T-helper 22 cell (primary cell): ENCODE data around the gene LTBP1.
A peak's percentile ranks its signal among the peaks of the same experiment; 100 is the strongest.
"Not testable (repeated sequence)": the region's sequence is repeated elsewhere in the genome, so short reads cannot be mapped to it uniquely, and the experiment has no call there.

Experiments
- DNase-seq: peaks from one replicate; pipeline ENCODE4 v3.0.0-alpha.2; 2020; ENCODE audit warnings: low read depth

Gene LTBP1, protein sequence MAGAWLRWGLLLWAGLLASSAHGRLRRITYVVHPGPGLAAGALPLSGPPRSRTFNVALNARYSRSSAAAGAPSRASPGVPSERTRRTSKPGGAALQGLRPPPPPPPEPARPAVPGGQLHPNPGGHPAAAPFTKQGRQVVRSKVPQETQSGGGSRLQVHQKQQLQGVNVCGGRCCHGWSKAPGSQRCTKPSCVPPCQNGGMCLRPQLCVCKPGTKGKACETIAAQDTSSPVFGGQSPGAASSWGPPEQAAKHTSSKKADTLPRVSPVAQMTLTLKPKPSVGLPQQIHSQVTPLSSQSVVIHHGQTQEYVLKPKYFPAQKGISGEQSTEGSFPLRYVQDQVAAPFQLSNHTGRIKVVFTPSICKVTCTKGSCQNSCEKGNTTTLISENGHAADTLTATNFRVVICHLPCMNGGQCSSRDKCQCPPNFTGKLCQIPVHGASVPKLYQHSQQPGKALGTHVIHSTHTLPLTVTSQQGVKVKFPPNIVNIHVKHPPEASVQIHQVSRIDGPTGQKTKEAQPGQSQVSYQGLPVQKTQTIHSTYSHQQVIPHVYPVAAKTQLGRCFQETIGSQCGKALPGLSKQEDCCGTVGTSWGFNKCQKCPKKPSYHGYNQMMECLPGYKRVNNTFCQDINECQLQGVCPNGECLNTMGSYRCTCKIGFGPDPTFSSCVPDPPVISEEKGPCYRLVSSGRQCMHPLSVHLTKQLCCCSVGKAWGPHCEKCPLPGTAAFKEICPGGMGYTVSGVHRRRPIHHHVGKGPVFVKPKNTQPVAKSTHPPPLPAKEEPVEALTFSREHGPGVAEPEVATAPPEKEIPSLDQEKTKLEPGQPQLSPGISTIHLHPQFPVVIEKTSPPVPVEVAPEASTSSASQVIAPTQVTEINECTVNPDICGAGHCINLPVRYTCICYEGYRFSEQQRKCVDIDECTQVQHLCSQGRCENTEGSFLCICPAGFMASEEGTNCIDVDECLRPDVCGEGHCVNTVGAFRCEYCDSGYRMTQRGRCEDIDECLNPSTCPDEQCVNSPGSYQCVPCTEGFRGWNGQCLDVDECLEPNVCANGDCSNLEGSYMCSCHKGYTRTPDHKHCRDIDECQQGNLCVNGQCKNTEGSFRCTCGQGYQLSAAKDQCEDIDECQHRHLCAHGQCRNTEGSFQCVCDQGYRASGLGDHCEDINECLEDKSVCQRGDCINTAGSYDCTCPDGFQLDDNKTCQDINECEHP (N-terminal part only)

DNA sequence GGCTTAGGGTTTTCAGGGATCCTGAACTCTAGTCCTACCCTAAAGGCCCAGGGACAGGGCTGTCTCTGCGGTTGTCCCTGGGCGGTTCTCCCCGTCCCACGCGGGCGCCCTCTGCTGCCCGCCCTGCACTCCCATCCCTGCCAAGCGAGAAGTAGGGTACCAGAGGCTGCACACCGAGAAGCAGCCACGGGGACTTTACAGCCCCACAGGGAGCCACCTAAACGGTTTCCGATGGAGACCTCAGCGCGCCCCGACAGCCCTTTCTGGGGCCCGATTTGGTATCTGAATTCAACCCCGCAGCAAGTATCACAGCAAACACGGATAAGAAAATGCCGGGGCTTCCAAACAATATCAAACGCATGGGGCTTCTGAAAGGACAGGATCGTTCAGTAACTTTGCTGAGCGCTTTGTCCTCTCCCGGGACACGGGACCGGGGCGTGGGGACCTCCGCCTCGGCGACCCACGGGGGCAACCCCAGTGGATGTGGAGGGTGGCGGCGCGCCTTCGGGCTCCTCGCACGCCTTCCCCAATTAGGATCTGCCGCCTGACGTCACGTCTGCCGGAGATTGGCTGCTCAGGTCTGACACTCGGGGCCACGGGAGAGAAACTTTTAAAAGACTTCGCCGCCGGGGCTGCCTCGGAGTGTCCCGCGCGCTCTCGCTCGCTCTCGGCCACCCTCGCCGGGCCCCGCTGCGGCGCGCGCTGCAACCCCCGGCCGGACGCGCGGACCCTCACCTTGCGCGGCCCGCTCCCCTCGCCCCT, at the start of gene LTBP1:
TSS of gene LTBP1 (plus strand) at position 640 of the 762 bp plus-strand sequence. CDS start 372 bp downstream, outside the sequence.
- DNase-seq = peak; percentile 36

DNA sequence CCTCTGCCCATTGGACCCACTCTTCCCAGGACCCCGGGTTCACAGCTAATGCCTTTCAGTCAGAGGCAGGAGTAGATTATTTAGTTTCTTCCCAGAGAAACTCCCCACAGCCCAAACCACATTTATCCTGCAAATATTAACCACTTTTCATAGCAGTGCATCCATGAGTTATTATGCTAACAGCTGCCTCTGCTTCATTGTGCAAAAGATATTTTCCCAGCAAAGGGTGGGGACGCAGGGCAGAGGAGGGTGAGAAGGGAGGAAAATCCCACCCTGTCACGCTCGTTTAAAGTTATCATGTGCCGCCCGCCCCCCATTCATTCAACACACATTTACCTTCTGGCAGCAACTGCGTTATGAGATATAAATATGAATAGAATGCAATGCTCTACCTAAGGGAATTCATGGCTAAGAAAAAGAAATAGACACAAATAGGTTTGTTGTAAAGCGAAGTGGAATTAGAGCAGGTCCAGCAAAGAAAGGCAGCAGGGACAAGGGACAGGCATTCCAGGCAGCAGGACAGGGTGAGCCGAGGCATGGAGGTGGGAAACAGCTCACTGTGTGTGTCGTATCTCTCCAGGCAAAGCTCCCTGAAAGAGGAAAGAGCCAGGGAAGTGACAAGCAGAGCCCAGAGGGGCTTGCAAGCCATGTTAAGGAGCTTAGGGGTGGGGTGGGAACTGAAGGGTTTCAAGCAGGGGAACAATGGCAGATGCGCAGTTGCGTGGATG, 46.3 kb upstream of the LTBP1 start:
- no peak for DNase-seq

- DNase-seq = no peak
Observed at GRCh38 chr2:32901313-32901712, 45.4 kb upstream of the LTBP1 start.

DNA sequence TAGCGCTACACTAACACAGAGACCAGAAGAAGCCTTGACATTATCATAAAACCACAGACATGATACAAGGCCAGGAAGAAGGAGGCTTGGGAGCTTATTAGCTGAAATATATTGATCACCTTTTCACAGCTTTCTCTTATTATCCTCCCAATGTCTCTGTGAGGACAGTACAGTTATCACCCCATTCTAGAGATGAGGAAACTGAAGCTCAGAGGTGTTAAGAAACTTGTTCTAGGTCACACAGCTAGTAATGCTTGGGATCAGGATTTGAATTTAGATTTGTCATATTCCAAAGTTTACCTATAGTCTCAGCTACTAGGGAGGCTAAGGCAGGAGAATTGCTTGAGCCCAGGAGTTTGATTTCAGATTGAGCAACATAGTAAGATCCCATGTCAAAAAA, 44.6 kb upstream of the LTBP1 start:
- no peak for DNase-seq

- DNase-seq = no peak
Observed at GRCh38 chr2:32902986-32903385, 43.8 kb upstream of the LTBP1 start.

GRCh38 chr2:32904074-32904473, 42.7 kb upstream of the LTBP1 start:
- no peak for DNase-seq

DNA sequence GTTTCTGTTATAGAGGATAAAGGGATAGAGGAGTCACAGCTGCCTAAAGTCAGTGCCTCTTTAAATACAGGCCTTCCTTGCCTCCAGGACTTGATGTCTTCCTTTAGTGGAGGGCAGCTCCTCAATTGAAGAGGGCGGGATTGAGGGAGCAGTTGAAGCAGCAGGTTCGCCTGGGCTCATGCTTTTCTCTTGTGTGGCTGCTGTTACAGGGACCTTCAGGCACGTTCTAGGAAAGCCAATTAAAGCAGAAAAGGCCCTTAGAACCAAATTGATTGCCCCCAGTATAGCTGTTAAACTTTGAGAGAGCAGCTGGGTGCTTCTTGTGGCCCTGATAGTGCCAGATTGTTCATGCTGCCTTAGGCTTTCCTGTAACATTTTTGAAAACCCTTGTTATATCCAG, 42.0 kb upstream of the LTBP1 start:
- no peak for DNase-seq

DNA sequence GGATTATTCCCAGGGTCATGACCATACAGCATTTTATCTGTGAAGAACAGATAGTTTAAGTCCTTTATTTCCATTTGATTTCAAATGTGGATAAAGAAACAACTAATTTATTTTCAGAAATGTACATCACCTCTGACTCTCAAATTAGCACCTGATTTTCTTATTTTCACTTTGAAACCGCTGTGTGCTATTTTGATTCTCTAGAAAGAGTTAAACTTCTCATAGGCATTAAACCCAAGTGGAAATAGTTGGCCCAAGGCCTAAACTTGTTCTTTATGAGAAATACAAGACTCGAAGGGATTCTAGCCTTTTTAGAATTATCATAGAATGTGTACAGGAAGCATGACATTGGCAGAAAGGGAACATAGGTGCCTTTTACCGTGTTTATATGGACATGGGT, 41.5 kb upstream of the LTBP1 start:
- DNase-seq = no peak

GRCh38 chr2:32910883-32911598, 35.7 kb upstream of the LTBP1 start:
- no peak for DNase-seq

DNA sequence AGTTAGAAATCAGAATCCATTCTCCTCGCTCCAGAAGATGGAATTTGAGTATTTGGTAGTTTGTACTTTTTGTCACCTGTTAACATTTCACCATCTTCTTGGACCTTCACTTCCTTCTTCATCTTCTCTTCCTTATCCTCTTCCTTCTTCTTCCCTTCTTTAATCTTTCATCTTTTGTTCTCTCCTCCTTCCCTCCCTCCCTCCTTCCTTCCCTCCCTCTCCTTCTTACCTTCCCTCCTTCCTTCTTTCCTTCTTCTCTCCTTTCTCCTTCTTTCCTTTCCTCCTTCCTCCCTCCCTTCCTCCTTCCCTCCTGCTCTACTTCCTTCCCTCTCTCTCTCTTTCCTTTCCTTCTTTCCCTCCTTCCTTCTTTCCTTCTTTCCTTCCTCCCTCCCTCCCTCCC, 31.1 kb upstream of the LTBP1 start:
- no peak for DNase-seq

- no peak for DNase-seq
Observed at GRCh38 chr2:32918774-32919173, 28.0 kb upstream of the LTBP1 start.

GRCh38 chr2:32919901-32920300, 26.9 kb upstream of the LTBP1 start:
- DNase-seq = not testable (repeated sequence)

DNA sequence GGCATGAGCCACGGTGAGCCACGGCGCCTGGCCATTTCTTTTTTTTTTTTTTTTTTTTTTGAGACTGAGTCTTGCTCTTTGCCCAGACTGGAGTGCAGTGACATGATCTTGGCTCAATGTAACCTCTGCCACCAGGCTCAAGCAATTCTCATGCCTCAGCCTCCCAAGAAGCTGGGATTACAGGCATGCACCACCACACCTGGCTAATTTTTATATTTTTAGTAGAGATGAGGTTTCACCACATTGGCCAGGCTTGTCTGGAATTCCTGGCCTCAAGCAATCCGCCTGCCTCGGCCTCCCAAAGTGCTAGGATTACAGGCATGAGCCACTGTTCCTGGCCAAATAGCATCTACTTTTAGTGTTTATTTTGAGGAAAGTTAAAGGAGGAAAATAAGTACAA, 25.3 kb upstream of the LTBP1 start:
- DNase-seq = not testable (repeated sequence)

GRCh38 chr2:32922501-32922900, 24.3 kb upstream of the LTBP1 start:
- no peak for DNase-seq

GRCh38 chr2:32923109-32923508, 23.6 kb upstream of the LTBP1 start:
- no peak for DNase-seq

DNA sequence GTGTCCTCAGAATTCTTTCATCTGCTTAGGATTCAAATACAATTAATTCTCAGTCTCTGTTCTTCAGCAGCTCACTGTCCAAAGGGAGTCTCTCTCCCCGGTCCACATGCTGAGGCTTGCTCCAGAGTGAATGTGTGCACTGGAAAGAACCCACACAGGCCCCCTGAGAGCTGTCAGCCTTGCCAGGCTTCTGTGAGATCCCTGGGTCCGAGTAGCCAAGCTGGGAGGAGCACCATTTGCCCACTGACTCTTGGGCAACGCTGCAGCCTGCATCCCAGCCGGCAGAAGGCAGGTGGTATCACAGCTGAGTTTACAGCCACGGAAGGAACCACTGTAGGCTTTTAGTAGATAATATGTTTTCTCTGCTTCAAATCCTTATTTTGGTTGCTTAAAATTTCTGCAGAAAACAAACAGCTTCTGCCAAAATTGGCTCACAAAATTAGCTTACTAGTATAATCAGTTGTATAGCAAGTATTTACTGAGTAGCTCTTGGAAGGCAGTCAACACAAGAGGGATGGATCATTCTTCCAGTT, 21.4 kb upstream of the LTBP1 start:
- no peak for DNase-seq

- DNase-seq = no peak
Observed at GRCh38 chr2:32925976-32926707, 20.6 kb upstream of the LTBP1 start.

DNA sequence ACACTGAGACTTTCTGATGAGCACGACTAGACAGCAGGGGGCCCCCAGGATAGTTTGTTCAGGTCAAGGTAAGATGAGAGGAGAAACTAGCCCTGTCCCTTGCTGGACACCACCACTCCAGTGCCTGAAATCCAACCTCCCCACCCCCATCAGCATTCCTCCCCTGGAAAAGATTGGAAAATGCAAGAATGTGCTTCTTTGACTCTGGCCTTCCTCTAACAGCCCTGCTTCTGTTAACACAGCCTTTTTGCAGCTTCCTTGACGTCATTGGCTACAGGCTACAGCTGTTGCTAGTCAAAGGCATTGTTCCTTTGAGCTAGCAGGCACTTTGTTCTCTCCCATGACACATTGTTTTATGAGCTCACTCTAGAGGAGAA, 20.1 kb upstream of the LTBP1 start:
- no peak for DNase-seq

DNA sequence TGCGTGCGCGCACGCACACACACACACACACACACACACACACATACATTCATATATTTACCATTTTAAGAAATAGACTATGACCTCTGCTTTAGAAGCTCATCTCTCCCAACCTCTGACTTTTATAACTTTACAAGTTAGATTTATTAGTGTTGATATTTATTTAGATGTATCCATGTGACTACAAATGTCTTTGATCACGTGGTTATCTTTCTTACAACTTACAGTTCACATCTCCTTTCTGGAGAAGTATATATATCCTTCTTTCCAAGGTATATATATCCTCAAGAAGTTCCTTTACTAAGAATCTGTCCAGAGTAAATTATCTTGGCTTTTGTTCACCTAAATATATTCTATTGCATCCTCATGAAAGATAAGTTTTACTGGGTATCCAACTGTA, 16.3 kb upstream of the LTBP1 start:
- no peak for DNase-seq
